K562 (cell line): ENCODE results near the gene CBX2. TPM values are rescaled to one million over a fixed set of nuclear protein-coding genes. Genes with fewer than 3 reads are reported as not detected.

Experiments
- CBX8 ChIP-seq: fragments of 200-600 bp; sonication (generic); IDR thresholded peaks from 2 replicates; pipeline ENCODE4 v1.6.1; 2012; ENCODE audit warnings: borderline replicate concordance, mixed run types, low read depth, mild to moderate bottlenecking, moderate library complexity, mixed read lengths, low read length, control low read depth, inconsistent platforms; ENCODE audit not compliant: poor library complexity, severe bottlenecking; ENCODE audit errors: extremely low read depth
- CXXC5 ChIP-seq: fragments of 250-450 bp; sonication (Bioruptor Pico); IDR thresholded peaks from 2 replicates; pipeline ENCODE4 v1.8.0; 2022; ENCODE audit warnings: inconsistent platforms, mild to moderate bottlenecking, moderate library complexity
- HMGN3 ChIP-seq: IDR thresholded peaks from 2 replicates; pipeline ENCODE4 v1.6.1; 2011; ENCODE audit warnings: borderline replicate concordance, low read depth, mild to moderate bottlenecking, mixed read lengths, low read length; ENCODE audit not compliant: insufficient read length; ENCODE audit errors: extremely low read depth
- KLF1 ChIP-seq: fragments of 450-650 bp; IDR thresholded peaks from 2 replicates; pipeline ENCODE4 v1.6.1; 2016; ENCODE audit warnings: missing genetic modification characterization, missing compliant biosample characterization
- MNT ChIP-seq, 2 experiments: fragments of 450-650 bp; conservative IDR thresholded peaks; 2 replicates each; pipeline ENCODE4 v1.6.1; 2017; ENCODE audit warnings: mild to moderate bottlenecking in 2 of 2, moderate library complexity in 2 of 2
- NFIC ChIP-seq: fragments of 450-650 bp; IDR thresholded peaks from 2 replicates; pipeline ENCODE4 v1.6.1; 2017; ENCODE audit warnings: mild to moderate bottlenecking, inconsistent platforms
- NKRF ChIP-seq: fragments of 450-650 bp; IDR thresholded peaks from 2 replicates; pipeline ENCODE4 v1.6.1; 2016; ENCODE audit warnings: borderline replicate concordance
- NR0B1 ChIP-seq: fragments of 450-650 bp; IDR thresholded peaks from one replicate; pipeline ENCODE4 v1.6.1; 2018; ENCODE audit warnings: mild to moderate bottlenecking, moderate library complexity; ENCODE audit not compliant: partially characterized antibody
- NR2C1 ChIP-seq, 2 experiments: fragments of 450-650 bp; IDR thresholded peaks; 2 replicates each; pipeline ENCODE4 v1.6.1; 2017; ENCODE audit warnings: mild to moderate bottlenecking in 2 of 2, antibody characterized with exemption in 1 of 2, inconsistent platforms in 1 of 2, missing compliant biosample characterization in 1 of 2, missing genetic modification characterization in 1 of 2
- POLR2AphosphoS5 ChIP-seq: IDR thresholded peaks from 2 replicates; pipeline ENCODE4 v1.6.1; 2011; ENCODE audit warnings: mild to moderate bottlenecking, low read depth, low read length, moderate library complexity; ENCODE audit not compliant: control insufficient read depth, insufficient read depth
- POLR2B ChIP-seq: fragments of 450-650 bp; IDR thresholded peaks from 2 replicates; pipeline ENCODE4 v1.6.1; 2018; ENCODE audit warnings: low read depth; ENCODE audit not compliant: partially characterized antibody
- POLR2G ChIP-seq: fragments of 200-400 bp; formaldehyde crosslinking; IDR thresholded peaks from 2 replicates; pipeline ENCODE4 v1.6.1; 2017; ENCODE audit warnings: low read depth, mild to moderate bottlenecking, antibody characterized with exemption, low read length, moderate library complexity
- RCOR1 ChIP-seq, 2 experiments: IDR thresholded peaks; 2 replicates each; pipeline ENCODE4 v1.6.1; 2012; ENCODE audit warnings: low read depth in 2 of 2, low read length in 2 of 2, borderline replicate concordance in 1 of 2, improper control_type of control experiment in 1 of 2
- SAFB ChIP-seq: fragments of 200-400 bp; formaldehyde crosslinking; IDR thresholded peaks from 2 replicates; pipeline ENCODE4 v1.6.1; 2017; ENCODE audit warnings: low read depth, low read length, borderline replicate concordance
- SP2 ChIP-seq: IDR thresholded peaks from 2 replicates; pipeline ENCODE4 v1.6.1; 2011; ENCODE audit warnings: mild to moderate bottlenecking, low read depth, low read length, moderate library complexity; ENCODE audit not compliant: poor library complexity, severe bottlenecking; ENCODE audit errors: extremely low read depth
- TRIM24 ChIP-seq, 2 experiments: fragments of 450-650 bp; IDR thresholded peaks; 2 replicates each; pipeline ENCODE4 v1.6.1; 2016
- ZBTB9 ChIP-seq: fragments of 450-650 bp; formaldehyde crosslinking; IDR thresholded peaks from 2 replicates; pipeline ENCODE4 v1.4.0; 2020; ENCODE audit warnings: mild to moderate bottlenecking, moderate library complexity
- ZFX ChIP-seq: sonication (generic); formaldehyde crosslinking; IDR thresholded peaks from 2 replicates; pipeline ENCODE4 v1.8.0; 2022; ENCODE audit warnings: mild to moderate bottlenecking, missing genetic modification reagents, moderate library complexity
- ZNF175 ChIP-seq: fragments of 200-800 bp; sonication (Bioruptor generic); IDR thresholded peaks from 2 replicates; pipeline ENCODE4 v1.6.1; 2016; ENCODE audit warnings: low read depth, mild to moderate bottlenecking, missing genetic modification characterization, missing compliant biosample characterization
- polyA plus RNA-seq, 8 experiments: library from polyadenylated mRNA; depleted of rRNA in 4 of 8; stranded (reverse) in 5 of 8; unstranded in 3 of 8; fragments of >200 nt; fragmentation: Nextera tagmentation in 2 of 8; fragmentation: Illumina TruSeq in 1 of 8; extraction: Ambion mirVana in 2 of 8; extraction: Trizol in 1 of 8; gene quantifications; 2 replicates each; pipeline versions ENCODE4 v1.2.1 to v1.2.3, GENCODE V29; 2011 to 2014; ENCODE audit warnings: inconsistent platforms in 1 of 8, missing spikeins in 1 of 8
- total RNA-seq, 7 experiments: library from RNA; depleted of rRNA in 6 of 7; stranded (reverse); fragments of >200 nt in 6 of 7; fragmentation: Illumina TruSeq in 2 of 7; extraction: Trizol in 2 of 7; gene quantifications; 2 replicates each; pipeline versions ENCODE4 v1.2.1 to v1.2.3, GENCODE V29; 2011 to 2021; ENCODE audit warnings: low replicate concordance in 1 of 7

Gene CBX2
- total and polyA plus RNA-seq, 9 of the 15 experiments (the other 6 are each of a cell fraction or from before 2014, with no cell fraction given): 0.66 to 26.9 (median 13.9) TPM

GRCh38 chr17:79777120-79777893, 641 bp upstream of the CBX2 start (continued):
- TF ChIP-seq ZBTB9 (CRISPR knock-in tag): no peak
- TF ChIP-seq CXXC5 (CRISPR knock-in tag): peak; percentile 59
- TF ChIP-seq KLF1 (tag): 0 out of 2 replicates have a peak, but pooled peaks have one; percentile 40
- TF ChIP-seq RCOR1 (IDR thresholded peaks at IDR 0.05; ENCODE audit: borderline replicate concordance in 1 of 2, low read depth in 2 of 2, low read length in 2 of 2): peak in 1 of 2 experiments; percentile 56; a peak in 1 of 4 replicates
- 0 out of 2 replicates have a peak, but pooled peaks have one; percentile 49 for TF ChIP-seq POLR2AphosphoS5
- TF ChIP-seq SAFB: peak; percentile 74; the same call in 1 of the 2 replicates
- TF ChIP-seq CBX8: no peak
- peak; percentile 28 for TF ChIP-seq HMGN3
- no peak for TF ChIP-seq NR0B1
- TF ChIP-seq MNT (conservative IDR thresholded peaks at IDR 0.05): peak; percentile 55 to 72
- TF ChIP-seq POLR2B: peak; percentile 47
- 0 out of 4 replicates have a peak, but pooled peaks of 1 of the 2 experiments have one; percentile 41 for TF ChIP-seq TRIM24 (IDR thresholded peaks at IDR 0.05)
- TF ChIP-seq POLR2G: peak; percentile 84
- no peak for TF ChIP-seq SP2
- peak; percentile 64 for TF ChIP-seq ZFX
- TF ChIP-seq ZNF175 (CRISPR knock-in tag): 0 out of 2 replicates have a peak, but pooled peaks have one; percentile 51
- TF ChIP-seq NR2C1 (IDR thresholded peaks at IDR 0.05): no peak
- TF ChIP-seq NR2C1 (tag; IDR thresholded peaks at IDR 0.05): 0 out of 2 replicates have a peak, but pooled peaks have one; percentile 2
- TF ChIP-seq NFIC: peak; percentile 78
- 0 out of 2 replicates have a peak, but pooled peaks have one; percentile 14 for TF ChIP-seq NKRF
